GM19023 (cell line): ENCODE measurements around the gene SLC16A11.

Source experiments
- ATAC-seq: cut with Tn5 transposase; IDR thresholded peaks from one replicate; pipeline ENCODE4 v1.9.1; 2021; ENCODE audit warnings: mild to moderate bottlenecking, moderate library complexity; ENCODE audit not compliant: unreplicated experiment

The SLC16A11 gene

DNA sequence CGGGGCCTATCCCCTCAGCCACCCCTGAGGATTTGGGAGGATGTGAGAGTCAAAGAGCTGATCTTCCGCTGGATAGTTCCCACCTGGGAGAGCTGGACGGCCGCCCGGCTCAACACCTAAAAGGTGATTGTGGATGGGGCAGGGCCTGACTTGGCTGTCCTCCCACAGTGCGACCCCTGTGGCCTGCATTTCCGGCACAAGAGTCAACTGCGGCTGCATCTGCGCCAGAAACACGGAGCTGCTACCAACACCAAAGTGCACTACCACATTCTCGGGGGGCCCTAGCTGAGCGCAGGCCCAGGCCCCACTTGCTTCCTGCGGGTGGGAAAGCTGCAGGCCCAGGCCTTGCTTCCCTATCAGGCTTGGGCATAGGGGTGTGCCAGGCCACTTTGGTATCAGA is 16.6 kb downstream of the SLC16A11 start:
- no peak for ATAC-seq

DNA sequence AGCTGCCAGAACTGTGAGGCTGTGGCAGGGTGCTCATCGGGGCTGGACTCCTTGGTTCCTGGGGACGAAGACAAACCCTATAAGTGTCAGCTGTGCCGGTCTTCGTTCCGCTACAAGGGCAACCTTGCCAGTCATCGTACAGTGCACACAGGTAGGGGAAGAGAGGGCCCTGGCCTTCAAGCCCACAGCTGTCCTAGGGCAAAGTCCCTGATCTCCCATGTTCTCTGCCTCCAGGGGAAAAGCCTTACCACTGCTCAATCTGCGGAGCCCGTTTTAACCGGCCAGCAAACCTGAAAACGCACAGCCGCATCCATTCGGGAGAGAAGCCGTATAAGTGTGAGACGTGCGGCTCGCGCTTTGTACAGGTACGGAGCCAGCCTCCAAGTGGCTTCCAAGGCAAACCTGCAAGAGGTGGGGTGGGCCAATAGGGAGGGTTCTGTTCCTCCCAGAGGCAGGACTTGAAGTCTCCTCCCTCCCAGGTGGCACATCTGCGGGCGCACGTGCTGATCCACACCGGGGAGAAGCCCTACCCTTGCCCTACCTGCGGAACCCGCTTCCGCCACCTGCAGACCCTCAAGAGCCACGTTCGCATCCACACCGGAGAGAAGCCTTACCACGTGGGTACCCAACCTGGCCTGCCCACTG is 17.3 kb downstream of the SLC16A11 start:
- no peak for ATAC-seq

DNA sequence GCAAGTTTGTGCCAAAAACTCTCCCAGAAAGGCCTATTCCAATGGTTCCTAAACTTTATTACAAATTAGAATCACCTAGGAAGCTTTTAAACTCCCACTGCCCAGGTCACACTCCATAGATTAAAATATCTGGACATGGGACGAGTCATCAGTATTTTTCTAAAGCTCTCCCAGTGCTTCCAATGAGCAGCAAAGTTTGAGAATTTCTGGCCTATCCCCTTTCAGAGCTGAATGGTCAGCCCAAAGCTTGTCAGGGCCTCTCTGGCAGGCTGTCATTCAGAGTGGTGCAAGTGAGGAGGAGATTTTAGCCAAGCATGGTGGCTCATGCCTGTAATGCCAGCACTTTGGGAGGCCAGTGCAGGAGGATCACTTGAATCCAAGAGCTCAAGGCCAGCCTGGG is 18.6 kb downstream of the SLC16A11 start:
- ATAC-seq = no peak

DNA sequence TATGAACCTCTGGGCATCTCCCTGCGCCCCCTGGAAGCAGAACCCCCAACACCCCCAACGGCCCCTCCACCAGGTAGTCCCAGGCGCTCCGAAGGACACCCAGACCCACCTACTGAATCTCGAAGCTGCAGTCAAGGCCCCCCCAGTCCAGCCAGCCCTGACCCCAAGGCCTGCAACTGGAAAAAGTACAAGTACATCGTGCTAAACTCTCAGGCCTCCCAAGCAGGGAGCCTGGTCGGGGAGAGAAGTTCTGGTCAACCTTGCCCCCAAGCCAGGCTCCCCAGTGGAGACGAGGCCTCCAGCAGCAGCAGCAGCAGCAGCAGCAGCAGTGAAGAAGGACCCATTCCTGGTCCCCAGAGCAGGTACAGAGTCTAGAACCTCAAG is 19.5 kb downstream of the SLC16A11 start:
- ATAC-seq = no peak

GRCh38 chr17:7023576-7024401 is 20.1 kb downstream of the SLC16A11 start:
- ATAC-seq = no peak

DNA sequence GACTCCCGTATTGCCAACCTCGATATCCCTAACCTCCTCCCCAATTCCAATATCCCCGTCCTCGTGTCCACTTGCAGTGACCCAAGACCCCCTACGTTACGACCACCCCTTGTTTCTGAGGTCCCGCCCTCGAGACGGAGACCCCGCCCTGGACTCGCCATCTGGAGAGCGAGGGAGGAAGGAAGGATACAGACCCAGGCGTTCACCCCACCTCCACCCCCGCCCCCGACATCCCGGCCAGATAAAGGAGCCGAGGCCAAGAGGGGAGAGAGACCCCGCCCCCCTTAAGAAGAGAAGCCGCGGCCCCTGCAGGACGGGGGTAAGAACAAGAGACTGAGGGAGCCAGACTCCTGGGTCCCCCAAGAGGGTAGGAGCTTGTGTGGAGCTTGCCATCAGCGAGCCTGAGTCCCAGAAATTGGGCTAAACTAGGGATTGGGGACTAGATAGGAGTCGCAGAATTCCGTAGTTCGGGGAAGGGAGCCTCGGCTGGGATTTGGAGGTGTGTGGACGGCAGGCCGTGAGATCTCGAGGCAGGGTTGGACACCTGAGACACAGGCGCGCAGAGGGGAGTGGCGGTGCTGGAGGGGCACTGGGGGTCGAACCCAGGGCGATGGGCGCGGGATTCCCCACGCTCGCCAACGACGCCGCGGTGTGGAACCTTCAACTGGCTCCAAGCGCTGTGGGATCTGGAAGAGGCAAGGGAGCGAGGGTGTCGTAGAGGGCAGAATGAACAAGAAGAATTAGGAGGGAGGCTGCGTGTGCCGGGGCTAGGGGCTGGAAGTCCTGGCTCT is 20.9 kb downstream of the SLC16A11 start, which contains the start of gene BCL6B:
BCL6B (plus strand) TSS at position 270 of the 791 bp plus-strand sequence. CDS start 622 bp downstream, outside the sequence.
- no peak for ATAC-seq

DNA sequence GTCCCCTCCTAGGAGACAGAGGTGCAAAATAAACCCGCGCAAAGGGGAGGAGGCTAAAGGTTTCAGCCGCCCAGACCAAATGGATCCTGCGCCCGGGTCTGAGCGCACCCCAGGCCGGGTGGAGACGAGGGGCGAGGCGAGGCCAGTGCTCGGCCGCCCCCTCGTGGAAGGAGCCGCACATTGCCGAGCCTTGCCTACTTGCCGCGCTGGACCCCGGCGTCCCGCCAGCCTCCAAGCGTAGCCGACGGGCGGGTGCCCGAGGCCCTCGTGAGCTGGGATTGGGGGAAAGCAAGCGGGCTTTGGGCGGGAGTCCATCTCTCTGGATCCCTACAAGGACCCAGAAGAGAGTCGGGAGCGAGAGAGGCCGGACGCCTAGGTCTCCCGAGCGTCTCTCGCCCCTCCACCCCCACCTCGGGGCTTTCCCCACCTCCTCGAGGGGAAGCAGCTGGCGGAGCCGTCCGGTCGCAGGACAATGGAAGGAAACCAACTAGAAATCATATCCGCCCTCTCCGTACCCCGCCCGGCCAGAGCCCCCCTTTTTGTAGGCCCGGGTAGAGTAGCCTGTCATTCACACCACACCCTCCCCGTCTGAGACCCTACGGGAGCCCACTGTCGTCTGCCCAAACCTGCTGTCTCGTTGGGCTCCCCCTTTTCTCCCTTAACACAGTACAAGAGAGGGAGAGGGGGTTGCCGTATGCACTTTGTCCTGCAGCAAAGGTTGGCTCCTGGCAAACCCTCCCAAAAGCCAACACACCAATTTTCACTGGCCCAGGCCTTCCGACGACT is 21.7 kb downstream of the SLC16A11 start:
- ATAC-seq = peak; percentile 63

- ATAC-seq = no peak
Observed at GRCh38 chr17:7020894-7021664, 22.8 kb downstream of the SLC16A11 start.

GRCh38 chr17:7019839-7020519 is 23.9 kb downstream of the SLC16A11 start:
- no peak for ATAC-seq

DNA sequence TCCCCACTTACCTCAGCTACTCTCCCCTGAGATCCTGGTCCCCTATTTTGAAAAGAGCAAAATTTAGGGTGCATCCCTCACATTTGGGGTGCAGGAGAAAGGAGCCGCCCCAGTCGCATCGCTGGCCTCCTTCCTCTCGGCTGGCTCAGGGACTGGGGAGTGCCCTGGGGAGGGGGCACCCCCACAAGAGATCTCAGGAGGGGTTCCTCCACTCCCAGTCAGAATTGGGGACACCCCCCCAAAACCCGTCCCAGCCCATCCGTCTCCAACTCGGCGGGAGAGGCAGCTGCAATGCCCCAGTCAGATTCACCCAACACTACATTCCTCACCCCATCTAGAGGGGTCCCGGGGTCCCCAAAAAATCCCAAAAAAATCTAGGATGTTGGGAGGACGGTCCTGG is 24.5 kb downstream of the SLC16A11 start:
- ATAC-seq = no peak

DNA sequence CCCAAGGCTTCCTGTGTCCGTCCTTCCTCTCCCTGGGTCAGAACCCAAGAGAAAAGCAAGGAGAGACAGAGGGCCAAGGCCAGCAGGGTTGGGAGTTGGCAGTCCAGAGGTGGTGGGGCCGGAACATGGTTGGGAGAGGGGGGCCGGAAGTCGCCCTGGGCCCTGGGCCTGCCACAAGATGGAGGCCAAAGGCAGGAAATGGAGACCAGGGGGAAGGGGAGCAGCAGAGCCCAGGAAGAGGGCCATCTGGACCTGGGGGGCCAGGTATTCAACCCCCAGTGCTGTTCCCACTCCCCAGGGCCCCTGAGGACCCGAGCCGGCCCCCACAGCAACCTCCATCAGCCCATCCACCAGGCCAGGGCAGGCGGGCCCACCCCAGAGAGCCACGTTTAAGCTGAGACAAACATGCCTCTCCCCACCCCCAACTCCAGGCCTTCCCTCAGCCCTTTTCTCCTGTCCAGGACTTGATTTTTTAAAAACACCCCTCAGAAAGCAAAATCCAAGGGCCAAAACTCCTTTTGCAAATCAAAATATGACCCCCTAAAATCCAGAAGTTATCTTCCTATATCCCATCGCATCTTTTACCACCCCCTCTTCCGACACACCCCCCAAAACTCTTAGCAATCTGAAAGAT is 25.4 kb downstream of the SLC16A11 start:
- ATAC-seq = no peak

DNA sequence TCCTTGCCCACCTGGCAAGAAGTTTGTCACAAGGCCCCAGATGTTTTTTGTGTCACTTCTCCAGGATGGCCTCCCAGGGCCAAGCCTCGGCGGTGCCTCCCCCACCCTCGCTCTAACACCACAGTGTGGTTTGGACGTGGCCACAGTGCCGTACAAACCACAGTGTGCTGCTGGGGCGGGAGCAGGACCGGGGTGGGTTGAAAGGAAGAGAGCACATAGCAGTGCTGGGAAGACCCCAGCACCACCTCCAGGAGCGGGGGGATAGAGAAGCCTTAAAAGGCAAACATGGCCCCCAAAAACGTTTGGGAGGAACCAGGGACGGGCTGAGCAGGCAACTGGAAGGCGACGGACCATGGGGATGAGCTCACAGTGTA is 26.1 kb downstream of the SLC16A11 start:
- no peak for ATAC-seq

GRCh38 chr17:7016886-7017826 is 26.7 kb downstream of the SLC16A11 start:
- no peak for ATAC-seq

DNA sequence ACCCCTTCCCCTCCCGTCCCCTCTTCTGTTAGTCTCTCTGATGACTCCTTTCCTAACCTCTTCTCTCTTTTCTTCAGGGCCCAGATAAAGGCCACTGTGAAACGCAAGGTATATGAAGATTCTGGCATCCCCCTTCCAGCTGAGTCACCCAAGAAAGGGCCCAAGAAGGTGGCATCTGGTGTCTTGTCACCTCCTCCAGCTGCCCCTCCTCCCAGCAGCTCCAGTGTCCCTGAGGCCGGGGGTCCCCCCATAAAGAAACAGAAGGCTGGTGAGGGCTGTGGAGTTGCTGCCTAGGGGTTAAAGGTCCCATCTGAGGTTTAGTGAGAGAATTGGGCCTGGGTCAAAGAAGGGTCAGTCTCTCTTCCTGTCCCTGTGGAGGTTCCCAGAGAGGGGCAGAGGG is 27.5 kb downstream of the SLC16A11 start:
- no peak for ATAC-seq

GRCh38 chr17:7014995-7015958 is 28.6 kb downstream of the SLC16A11 start:
- peak; percentile 28 for ATAC-seq

DNA sequence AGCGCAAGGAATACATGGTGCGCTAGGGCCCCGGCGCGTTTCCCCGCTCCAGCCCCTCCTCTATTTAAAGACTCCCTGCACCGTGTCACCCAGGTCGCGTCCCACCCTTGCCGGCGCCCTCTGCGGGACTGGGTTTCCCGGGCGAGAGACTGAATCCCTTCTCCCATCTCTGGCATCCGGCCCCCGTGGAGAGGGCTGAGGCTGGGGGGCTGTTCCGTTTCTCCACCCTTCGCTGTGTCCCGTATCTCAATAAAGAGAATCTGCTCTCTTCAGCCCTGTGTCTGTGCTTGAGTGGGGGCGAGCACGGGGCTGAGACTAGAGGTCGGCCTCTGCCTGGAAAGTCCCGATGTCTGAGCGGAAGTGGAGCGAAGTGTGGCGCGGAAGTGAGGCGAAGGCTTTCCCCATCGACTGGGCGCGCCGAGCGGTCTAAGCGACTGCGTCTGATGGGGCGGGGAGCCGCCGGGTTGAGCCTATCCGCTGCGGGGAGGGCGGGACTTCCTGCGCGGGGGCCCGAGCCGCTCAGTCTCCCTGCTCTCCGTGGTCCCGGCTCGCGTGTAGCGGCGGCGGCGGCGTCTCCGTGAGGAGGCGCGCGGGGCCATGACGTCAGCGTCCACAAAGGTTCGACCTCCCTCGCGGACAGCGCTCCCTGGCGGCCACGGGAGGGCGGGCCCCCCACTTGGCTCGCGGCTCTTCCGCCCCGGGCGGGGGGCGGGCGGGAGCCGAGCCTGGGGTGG is 29.5 kb downstream of the SLC16A11 start:
- peak; percentile 83 for ATAC-seq
